ENCODE data around the gene MCHR1.

MCHR1 gene, protein sequence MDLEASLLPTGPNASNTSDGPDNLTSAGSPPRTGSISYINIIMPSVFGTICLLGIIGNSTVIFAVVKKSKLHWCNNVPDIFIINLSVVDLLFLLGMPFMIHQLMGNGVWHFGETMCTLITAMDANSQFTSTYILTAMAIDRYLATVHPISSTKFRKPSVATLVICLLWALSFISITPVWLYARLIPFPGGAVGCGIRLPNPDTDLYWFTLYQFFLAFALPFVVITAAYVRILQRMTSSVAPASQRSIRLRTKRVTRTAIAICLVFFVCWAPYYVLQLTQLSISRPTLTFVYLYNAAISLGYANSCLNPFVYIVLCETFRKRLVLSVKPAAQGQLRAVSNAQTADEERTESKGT

DNA sequence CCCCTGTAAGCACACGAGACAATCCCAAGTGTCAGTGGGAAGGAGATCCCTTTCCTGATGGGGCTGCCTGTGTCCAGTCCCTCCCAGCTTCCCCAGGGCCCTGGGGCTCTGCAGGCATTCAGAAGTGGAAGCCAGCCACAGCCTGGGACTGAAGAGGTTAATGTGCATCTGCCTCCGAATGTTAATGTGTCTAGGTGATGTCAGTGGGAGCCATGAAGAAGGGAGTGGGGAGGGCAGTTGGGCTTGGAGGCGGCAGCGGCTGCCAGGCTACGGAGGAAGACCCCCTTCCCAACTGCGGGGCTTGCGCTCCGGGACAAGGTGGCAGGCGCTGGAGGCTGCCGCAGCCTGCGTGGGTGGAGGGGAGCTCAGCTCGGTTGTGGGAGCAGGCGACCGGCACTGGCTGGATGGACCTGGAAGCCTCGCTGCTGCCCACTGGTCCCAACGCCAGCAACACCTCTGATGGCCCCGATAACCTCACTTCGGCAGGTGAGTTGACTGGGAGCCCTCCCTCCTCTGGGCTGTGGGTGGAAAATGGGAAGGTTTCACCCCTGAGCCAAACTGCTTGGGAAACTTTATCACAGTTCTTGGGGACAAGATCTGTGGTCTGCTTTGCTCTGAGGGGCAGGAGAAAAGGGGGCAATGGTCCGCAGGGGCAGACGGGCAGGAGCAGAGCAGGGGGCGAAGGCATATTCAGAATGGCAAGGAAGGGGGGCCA, at the start of gene MCHR1:
TSS of gene MCHR1 (plus strand) at position 236 of the 715 bp plus-strand sequence. CDS start at position 405, 169 bp downstream.
- DNase-seq (ENCODE audit: low spot score) (no peak), FAIRE-seq (no peak)

DNA sequence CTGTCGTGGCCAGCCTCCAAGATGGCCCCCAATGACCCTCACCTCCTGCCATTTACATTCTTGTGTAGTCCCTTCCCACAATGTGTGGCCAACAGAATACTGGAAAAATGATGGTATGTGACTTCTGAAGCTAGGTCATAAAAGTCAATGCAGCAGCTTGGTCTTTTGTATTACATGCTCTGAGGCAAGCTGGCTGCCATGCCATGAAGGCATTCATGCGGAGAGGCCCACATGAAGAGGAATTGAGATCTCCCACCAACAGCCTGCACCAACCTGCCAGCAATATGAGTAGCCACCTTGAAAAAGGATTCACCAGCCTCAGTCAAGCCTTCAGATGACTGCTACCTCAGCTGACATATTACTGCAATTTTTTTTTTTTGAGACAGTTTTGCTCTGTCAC, 47.4 kb upstream of the MCHR1 start:
- FAIRE-seq (peak; percentile 74), DNase-seq (ENCODE audit: low spot score) (peak; percentile 80)

DNA sequence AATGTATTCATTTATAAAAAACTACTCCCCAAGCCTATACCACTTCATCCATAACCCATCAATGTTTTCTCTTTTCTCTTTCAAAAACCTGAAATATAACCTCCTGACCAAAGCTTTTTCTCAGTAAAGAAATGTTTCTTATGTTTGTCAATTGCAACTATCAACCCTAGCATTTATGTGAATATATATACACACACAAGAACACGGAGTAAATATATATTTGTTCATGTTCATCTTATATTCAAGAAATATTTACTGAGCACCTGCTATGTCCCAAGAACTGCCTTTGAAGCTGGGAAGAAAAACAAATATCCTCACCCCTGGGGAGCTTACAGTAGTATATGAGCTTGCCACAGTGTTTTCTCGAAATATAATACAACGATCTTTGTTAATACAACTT, 46.2 kb upstream of the MCHR1 start:
- no peak for DNase-seq (ENCODE audit: low spot score)
- FAIRE-seq, result no peak

DNA sequence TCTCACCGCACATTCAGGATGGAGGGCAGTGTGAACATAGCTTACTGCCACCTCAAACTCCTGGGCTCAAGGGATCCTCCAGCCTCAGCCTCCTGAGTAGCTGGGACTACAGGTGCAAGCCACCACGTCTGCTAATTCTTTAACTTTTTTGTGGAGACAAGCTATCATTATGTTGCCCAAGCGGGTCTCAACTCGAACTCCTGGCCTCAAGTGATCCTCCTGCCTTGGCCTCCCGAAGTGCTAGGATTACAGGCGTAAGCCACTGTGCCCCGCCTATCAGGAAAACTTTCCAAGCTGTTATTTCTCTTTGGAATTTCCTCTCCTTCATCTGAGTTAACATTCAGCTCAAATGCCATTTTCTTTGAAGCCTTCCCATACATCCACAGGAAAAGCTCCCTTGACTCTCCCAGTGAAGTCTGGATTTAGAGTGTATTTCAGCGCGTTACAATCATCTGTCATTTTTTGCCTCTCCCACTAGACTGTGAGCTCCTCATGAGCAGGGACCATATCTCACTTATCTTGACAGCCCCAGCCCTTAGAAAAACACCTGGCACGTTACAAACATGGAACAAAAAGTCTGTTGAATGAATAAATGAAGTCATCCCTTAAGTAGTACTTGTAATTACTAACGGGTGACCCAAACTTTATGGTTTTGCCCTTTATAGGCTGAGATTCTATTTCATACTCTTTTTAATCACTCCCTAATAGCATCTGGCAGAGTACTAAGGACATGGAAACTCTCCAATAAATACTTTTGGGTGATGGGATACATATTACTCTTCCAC, 45.0 kb upstream of the MCHR1 start:
- DNase-seq (ENCODE audit: low spot score), result no peak
- no peak for FAIRE-seq

DNA sequence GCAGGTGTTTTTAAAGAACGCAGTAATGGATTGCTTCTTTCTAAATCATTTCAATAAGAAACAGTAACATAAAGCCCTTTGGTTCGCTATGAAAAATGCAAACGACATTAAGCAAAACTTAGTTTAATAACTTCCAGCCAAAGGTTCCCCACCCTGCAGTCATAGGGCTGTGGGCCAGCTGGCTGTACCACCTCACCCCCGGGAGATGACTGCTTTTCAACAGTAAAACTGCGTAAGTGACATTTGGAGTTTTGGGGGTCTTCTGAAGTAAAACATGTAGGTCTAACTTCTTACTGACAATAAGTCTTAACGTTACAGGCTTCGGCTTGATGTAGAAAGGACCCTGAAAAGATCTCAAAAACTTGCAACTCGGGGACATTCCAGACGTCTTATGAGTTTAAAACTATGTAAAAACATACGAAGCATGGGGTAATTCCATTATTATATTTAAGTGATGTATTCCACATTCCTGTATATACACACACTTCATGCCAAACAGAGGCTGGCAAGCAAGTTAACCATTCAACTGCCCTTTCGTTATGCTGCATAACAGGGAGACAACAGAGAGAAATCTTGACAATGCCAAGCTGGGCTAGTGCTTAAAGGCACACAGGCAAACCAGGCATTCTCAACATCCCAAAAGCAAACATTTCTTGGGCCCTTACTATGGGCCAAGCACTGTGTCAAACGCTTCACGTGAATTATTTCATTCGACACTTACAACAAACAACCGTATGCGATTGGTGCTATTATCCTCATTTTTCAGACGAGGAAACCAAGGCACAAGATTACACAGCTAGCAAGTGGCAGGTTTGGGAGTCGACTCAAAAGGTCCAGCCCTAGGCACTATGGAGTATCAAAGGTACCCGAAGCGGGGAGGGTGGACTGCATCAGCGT, 44.0 kb upstream of the MCHR1 start:
- DNase-seq (ENCODE audit: low spot score) (no peak), FAIRE-seq (no peak)

DNA sequence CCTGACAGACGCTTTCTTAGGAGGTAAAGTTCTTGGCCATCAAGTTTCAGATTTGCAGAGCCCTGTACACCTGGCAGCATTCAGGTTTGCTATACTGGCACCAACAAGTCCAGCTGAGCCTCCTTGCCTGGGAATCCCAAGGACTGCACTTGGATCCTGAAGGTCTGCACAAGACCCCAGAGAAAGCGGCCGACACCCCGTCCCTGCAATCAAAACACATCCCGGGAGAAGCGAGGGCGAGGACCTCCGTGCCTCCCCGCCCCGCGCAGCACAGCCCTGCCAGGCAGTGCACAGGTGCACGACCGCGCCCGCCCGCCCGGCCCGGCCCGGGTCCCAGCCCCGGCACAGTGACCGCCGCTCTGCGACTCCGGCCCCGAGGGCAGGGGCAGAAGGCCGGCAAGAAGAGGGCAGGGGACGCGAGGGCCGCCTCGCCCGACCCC, 43.3 kb upstream of the MCHR1 start:
- DNase-seq (ENCODE audit: low spot score), result no peak

DNA sequence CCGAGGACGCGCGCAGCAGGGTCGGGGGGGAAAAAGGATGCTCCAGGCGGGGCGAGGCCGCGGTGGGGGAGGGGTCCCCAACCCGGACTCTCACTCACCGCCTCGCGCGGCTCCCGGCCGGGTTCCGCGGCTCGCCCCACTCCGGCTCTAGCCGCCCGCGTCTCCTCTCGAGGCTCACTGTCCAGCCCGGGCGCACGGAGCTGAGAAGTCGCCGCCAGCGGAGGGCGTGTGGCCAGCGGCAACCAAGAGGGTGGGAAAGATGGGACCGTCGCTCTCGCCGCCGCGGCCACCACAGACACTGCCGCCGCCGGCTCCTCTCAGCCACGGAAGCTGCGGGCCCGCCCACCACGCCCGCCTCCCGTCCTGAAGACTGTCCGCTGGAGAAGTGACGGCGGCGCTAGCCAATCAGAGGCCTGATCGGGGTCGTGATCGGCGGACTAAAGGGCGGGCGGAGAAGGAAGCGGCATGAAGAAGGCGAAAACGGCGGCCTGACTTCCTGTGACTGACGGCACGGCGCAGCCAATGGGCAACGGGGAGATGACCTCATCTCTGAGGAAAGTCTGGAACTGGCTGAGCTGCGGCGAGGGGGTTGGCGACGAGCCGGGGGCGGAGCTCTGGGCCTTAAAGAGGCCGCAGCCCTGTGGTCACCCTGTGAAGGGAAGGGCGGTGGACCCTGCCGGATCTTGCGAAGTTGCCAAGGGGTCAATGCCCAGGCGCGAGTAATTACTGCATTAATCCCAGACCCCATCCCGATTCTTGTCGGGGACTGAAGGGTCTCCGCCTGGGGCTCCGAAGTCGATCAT, 42.7 kb upstream of the MCHR1 start, which contains the start of gene MRTFA:
TSS of gene MRTFA (minus strand) at position 340 of the 803 bp plus-strand sequence.
- FAIRE-seq (peak; percentile 89), DNase-seq (ENCODE audit: low spot score) (peak; percentile 99)

More for the DNA sequence above, 43.3 kb upstream of the MCHR1 start:
- no peak for FAIRE-seq

DNA sequence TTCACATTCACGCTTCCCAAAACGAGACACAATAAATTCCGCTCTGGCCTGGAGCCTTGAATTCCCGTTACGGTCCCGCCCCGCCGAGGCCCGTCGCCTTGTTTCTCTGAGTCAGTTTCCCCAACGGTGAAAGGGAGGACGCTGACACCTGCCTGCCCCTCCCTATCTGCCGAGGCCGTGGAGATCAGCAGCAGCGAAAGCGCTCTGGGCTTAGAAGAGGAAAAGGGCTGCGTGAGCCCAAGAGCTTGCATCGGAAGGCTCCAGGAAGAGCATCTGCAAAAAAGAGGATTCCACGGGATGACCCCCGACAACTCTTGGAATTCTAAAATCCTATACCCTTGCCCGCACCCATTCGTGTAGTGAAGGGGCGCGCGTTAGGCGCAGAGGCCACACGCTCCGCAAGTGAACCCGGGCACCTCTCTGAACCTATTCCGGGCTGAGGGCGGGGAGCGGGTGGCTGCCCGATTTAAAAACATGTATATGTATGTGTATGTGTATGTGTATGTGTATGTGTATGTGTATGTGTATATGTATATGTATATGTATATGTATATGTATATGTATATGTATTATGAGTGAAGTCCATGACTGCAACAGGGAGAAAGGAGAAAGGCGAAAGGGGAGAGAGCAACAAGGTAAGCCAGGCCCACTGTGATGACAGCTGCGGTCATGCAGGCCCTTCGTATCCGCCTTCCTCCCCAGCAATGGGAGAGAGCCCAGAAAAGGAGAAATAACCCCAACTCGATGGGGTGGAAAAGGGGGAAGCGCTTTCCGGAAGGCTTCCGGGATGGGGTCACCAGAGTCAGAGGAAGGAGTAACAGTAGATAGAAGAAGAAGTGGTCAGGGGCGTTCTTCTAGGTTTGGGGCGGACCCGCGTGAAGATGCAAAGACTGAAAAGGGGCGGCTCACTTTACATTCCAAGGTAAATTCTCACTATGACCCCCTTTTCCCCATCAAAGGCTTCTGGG, 41.8 kb upstream of the MCHR1 start:
- DNase-seq (ENCODE audit: low spot score) (peak; percentile 14), FAIRE-seq (no peak)

DNA sequence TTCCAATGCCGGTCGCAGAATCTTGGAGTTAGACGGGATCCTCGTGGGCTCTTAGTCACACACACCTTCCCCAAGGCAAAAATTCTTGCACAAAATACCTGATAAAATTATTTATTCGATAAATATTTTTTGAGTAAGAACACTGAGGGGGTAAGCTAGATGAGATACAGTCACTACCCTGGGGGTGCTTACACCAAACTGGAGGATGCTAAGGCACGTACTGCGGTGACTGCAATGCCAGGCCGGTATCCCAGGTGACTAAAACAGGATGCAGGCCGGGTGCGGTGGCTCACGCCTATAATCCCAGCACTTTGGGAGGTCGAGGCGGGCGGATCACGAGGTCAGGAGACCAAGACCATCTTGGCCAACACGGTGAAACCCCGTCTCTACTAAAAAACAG, 41.0 kb upstream of the MCHR1 start:
- FAIRE-seq (no peak), DNase-seq (ENCODE audit: low spot score) (no peak)

DNA sequence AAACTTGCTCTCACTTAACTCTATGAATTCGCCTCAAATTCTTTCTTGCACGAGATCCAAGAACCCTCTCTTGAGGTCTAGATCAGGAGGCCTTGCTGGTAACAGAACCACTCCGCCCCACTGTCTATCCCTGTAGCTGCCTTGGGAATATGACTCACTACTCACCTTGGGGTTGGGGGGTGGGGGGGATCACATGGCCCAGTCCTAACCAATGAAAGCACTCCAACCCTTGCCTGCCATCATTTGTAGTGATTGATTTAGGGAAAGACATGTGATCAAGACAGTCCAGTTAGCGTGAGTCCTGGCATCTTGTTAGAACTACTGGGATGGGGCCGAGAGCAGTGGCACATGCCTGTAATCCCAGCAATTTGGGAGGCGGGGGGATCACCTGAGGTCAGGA, 38.0 kb upstream of the MCHR1 start:
- no peak for FAIRE-seq
- DNase-seq (ENCODE audit: low spot score), result no peak

DNA sequence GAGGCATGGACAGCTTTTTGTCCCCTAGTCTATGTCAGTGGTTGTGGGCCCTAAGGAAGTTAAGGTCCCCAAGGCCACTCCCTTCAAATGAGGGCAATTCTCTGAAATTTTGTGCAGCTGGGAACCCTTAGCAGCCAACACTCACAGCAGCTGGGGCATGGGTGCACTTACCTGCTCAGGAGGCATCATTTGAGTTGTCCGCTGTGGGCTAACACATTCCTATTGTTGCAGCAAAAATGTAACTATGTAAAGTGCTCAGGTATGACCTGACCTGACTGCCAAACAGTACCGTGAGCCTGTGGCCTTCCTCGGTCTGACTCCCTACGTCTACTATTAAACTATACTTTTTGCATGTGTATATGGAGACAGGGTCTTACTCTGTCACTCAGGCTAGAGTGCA, 37.0 kb upstream of the MCHR1 start:
- FAIRE-seq (no peak), DNase-seq (ENCODE audit: low spot score) (no peak)

DNA sequence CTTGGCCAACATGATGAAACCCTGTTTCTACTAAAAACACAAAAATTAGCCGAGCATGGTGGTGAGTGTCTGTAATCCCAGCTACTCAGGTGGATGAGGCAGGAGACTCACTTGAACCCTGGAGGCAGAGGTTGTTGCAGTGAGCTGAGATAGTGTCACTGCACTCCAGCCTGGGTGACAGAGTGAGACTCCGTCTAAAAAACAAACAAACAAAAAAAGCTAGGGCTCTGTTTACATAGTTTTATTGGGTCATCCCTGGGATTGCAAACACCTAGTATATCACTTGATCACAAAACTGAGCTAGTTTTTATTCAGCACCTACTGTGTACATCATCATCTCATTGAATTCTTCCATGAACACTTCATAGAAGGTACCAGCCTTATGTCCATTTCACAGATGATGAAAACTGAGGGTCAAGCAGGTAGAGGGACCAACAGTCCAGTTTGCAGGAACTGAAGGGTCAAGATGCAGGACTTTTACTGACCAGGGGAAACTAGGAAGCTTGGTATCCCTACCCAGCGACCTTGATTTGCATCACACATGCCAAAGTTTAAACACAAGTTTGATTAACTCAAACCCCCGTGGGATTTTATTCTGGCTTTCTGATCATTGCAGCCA, 33.6 kb upstream of the MCHR1 start:
- DNase-seq (ENCODE audit: low spot score), result no peak
- FAIRE-seq, result no peak

DNA sequence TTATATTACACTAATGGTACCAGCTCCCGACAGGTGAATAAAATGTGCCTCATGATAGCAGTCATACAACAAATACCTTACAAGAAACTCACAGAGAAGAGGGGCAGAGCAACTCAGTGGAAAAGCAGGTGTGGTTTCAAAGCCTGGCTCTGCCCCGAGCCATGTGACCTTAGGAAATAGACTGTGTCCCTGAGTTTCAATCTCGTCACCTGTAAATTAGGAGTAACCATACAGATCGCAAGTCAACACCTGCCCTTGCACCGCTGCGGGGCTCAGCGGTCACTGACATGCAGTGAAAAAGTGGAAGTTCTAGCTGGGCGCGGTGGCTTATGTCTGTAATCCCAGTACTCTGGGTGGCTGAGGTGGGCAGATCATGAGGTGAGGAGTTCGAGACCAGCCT, 30.9 kb upstream of the MCHR1 start:
- DNase-seq (ENCODE audit: low spot score) (no peak), FAIRE-seq (no peak)

DNA sequence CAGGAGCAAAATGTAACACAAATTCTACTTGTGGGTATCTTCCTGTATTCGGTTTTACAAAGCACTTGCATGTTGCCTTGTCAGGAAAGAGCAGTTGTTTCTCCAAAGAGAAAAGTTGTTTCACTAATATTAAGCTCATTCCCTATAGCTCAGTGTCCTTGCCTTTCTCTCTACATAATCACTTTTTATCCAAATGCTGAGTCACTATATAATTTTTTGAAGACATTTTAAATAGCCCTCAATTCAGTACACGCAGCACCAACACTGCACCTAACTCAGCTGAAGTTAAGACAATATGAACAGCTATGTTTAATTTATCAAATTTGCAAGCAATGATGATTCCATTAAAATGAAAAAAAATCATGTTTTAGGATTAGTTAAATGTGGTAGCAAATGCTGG, 28.2 kb upstream of the MCHR1 start:
- no peak for FAIRE-seq
- DNase-seq (ENCODE audit: low spot score), result no peak

DNA sequence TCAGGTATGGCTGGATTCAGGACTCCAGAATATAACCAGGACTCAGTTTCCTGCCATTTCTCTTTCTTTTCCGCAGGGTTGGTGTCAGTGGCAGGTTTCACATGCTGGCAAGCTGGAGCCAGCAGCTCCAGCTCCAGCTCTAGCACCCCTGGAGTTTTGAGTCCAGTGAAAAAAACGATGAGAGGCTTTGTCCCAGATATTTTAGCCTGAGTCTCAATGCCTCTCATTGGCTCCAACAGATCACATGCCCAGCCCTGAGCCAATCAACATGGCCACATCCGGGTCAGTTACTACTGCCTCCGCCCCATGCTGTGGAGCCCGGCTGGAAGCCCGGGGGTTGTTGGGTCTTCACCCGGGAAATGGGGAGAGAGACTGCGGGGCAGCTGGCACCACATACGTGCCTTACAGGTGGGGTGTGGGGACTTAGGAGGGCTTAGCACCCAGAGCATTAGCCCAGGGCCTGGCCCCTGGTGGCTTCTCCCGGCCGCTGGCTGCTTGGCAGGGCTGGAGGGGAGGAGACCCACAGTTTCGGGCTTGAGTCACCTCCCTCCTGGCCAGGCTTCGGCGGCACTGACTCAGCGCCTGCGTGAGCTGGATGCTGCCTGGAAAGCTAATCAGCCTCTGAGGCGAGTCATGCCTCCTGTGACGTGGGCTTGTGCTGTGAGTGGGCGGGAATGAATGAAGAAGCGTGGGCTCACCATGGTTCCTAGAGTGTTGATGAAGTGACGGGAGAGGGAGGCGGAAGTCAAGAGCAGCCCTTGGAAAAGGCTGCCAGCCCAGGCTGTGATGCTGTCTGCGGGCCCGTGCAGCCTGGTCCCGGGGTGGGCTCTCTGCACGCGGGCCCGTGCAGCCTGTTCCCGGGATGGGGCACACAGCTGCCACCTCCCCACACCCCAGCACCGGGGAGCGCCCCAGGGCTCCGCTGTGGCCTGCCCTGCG, 27.5 kb upstream of the MCHR1 start:
- DNase-seq (ENCODE audit: low spot score) (peak; percentile 97), FAIRE-seq (peak; percentile 81)

DNA sequence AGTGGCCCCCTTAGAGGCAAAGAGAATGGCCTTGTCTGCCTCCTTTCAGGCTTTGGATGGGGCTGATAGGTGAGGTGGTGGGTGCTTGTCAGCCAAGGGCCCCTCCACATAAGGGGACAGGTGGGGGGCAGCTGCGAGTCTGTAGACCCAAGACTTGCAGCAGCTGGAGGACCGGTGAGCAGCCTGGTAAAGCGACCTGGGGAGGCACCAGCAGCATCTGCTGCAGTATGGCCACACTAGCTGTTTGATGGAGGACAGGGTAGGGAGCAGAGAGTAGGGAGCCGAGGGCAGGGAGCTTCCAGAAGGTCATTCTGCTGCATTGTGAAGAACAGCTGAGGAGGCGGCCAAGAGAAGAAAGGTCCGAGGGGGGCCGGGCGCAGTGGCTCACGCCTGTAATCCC, 25.9 kb upstream of the MCHR1 start:
- no peak for FAIRE-seq
- DNase-seq (ENCODE audit: low spot score), result no peak

DNA sequence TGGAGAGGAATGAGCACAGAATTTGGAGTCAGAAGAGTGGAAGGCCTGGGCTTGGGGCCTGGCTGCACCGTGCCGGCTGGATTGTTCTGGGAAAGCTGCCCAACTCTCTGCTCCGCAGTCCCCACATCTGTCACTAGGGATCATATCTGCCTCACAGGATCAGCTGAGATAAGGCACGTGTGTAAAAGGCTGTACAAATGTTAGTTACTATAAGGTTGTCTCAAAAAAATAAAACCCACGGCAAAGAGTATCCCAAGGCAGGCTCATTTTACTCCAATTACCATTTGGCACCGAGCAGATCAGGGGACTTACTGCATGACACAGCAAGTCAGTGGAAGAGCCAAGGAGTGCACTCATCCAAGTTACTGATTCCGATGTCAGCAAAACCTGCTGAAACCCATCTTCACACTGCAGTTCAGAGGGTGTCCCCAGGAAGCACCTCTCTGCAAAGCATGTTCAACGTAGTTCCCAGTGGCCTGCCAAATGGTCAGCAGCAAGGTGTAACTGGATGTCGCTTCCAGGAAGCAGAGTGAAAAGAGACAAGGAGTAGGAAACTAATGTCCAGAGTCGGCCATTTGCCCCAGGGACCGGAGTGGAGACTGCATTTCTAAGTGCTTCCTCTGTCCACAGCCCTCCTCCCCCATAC, 24.6 kb upstream of the MCHR1 start:
- DNase-seq (ENCODE audit: low spot score) (peak; percentile 33), FAIRE-seq (no peak)

All from RCC 7860 (cell line).